Naive thymus-derived CD4-positive, alpha-beta T cell (primary cell): Measurements from ENCODE around the gene FITM1. TPM values are rescaled to one million over a fixed set of nuclear protein-coding genes. Genes with fewer than 3 reads are reported as not detected.

Source experiments
- ATAC-seq: fragments of 150-1000 bp; cut with Tn5 transposase; 2 replicates; pipeline ENCODE4 v1.10.0; 2021; ENCODE audit warnings: mild to moderate bottlenecking, moderate library complexity
- CTCF ChIA-PET: fragments of 350-600 bp; sonication (Branson Sonifier 250); formaldehyde crosslinking; loops from one replicate; lab custom pipeline; 2021; ENCODE audit warnings: antibody characterized with exemption; lab: Charles Lee
- POLR2A ChIA-PET: fragments of 350-600 bp; sonication (Branson Sonifier 250); formaldehyde crosslinking; loops from one replicate; lab custom pipeline; 2021; ENCODE audit warnings: antibody characterized with exemption, inconsistent platforms; lab: Charles Lee
- DNase-seq, 9 donors: peaks; one replicate each; pipeline versions ENCODE4 v3.0.0 to v3.0.0-alpha.2; 2020 to 2022; ENCODE audit warnings: mixed read lengths in 1 of 9
- H3K27ac ChIP-seq: one replicate; pipeline ENCODE4 v1.7.0; 2013; ENCODE audit warnings: mild to moderate bottlenecking, low read depth, low read length, moderate library complexity
- H3K27me3 ChIP-seq, 2 donors: one replicate each; pipeline ENCODE4 v1.7.0; 2013; ENCODE audit warnings: low read length in 2 of 2, mild to moderate bottlenecking in 2 of 2, moderate library complexity in 2 of 2; ENCODE audit not compliant: control insufficient read depth in 2 of 2, insufficient read depth in 2 of 2
- H3K36me3 ChIP-seq, 3 experiments: 1 replicate in 2 of 3; 2 replicates in 1 of 3; pipeline ENCODE4 v1.7.0; 2013; ENCODE audit warnings: low read length in 3 of 3, mild to moderate bottlenecking in 3 of 3, moderate library complexity in 1 of 3; ENCODE audit not compliant: insufficient read depth in 3 of 3, control insufficient read depth in 2 of 3
- H3K4me1 ChIP-seq, 2 donors: one replicate each; pipeline ENCODE4 v1.7.0; 2013; ENCODE audit warnings: low read length in 2 of 2, mild to moderate bottlenecking in 2 of 2, moderate library complexity in 1 of 2; ENCODE audit not compliant: control insufficient read depth in 2 of 2, insufficient read depth in 2 of 2
- H3K4me3 ChIP-seq: 2 replicates; pipeline ENCODE4 v1.7.0; 2013; ENCODE audit warnings: mild to moderate bottlenecking, low read length
- H3K9me3 ChIP-seq, 3 experiments: 1 replicate in 2 of 3; 2 replicates in 1 of 3; pipeline ENCODE4 v1.7.0; 2013; ENCODE audit warnings: low read length in 3 of 3; ENCODE audit not compliant: control insufficient read depth in 2 of 3
- H3K27ac Mint-ChIP-seq, 9 donors: one replicate each; pipeline ENCODE4 v1.8.0; 2020 to 2022; ENCODE audit warnings: mixed read lengths in 9 of 9, mild to moderate bottlenecking in 8 of 9, moderate library complexity in 5 of 9, inconsistent platforms in 2 of 9
- H3K27me3 Mint-ChIP-seq, 5 donors: one replicate each; pipeline ENCODE4 v1.8.0; 2021 to 2022; ENCODE audit warnings: mixed read lengths in 5 of 5, mild to moderate bottlenecking in 1 of 5
- H3K36me3 Mint-ChIP-seq, 5 donors: one replicate each; pipeline ENCODE4 v1.8.0; 2020 to 2022; ENCODE audit warnings: mixed read lengths in 5 of 5, mild to moderate bottlenecking in 3 of 5, inconsistent platforms in 1 of 5
- H3K4me1 Mint-ChIP-seq, 7 donors: one replicate each; pipeline ENCODE4 v1.8.0; 2020 to 2022; ENCODE audit warnings: mixed read lengths in 7 of 7, mild to moderate bottlenecking in 3 of 7, inconsistent platforms in 1 of 7
- H3K4me3 Mint-ChIP-seq, 10 donors: one replicate each; pipeline ENCODE4 v1.8.0; 2020 to 2022; ENCODE audit warnings: mild to moderate bottlenecking in 10 of 10, mixed read lengths in 10 of 10, moderate library complexity in 6 of 10, inconsistent platforms in 2 of 10
- H3K9me3 Mint-ChIP-seq, 11 donors: one replicate each; pipeline ENCODE4 v1.8.0; 2020 to 2022; ENCODE audit warnings: mixed read lengths in 11 of 11, mild to moderate bottlenecking in 4 of 11, inconsistent platforms in 1 of 11, moderate library complexity in 1 of 11
- intact Hi-C, 2 donors: fragments of 100-400 bp; cut with micrococcal nuclease; formaldehyde crosslinking; loops; one replicate each; pipeline ENCODE4 v1.15.1; 2023
- polyA plus RNA-seq, 2 donors: library from polyadenylated mRNA; unstranded; fragments of 300-500 nt; fragmentation: Illumina TruSeq; gene quantifications; one replicate each; pipeline ENCODE4 v1.2.3, GENCODE V29; 2021
- total RNA-seq, 6 experiments: library from RNA in 5 of 6; stranded (reverse) in 5 of 6; gene quantifications; 1 replicate in 5 of 6; 2 replicates in 1 of 6; pipeline ENCODE4 v1.2.3 and lab custom pipeline; 2021 to 2026

The FITM1 gene
- total and polyA plus RNA-seq, 7 experiments from 2014 or later = 0.48 to 4.3 (median 1.8) TPM

- Mint-ChIP-seq H3K27ac (peak within 1 kb of the TSS; percentile 94 to 98 (median 96)), H3K9me3 (no peaks in the 10 kb centered on the region), H3K4me3 (peak within 1 kb of the TSS; percentile 91 to 100 (median 98)), H3K27me3 (no peaks in the 10 kb centered on the region), H3K36me3 (peaks cover 4 to 60% (median 12%) of the 10 kb centered on the region in 5 donors), H3K4me1 (peaks cover 39 to 73% (median 61%) of the 10 kb centered on the region in 7 donors)
- Histone ChIP-seq H3K27me3 (no peaks in the 10 kb centered on the region), H3K4me3 (peak within 1 kb of the TSS; percentile 98), H3K27ac (peak within 1 kb of the TSS; percentile 88), H3K4me1 (peaks cover 35 to 47% of the 10 kb centered on the region in 2 donors), H3K9me3 (no peaks in the 10 kb centered on the region), H3K36me3 (peaks cover 9 to 51% (median 17%) of the 10 kb centered on the region in 3 experiments)
- ATAC-seq = peak; percentile 95
- POLR2A ChIA-PET = interaction anchor here (0.5 to 11.1 kb wide), 22 partner anchors 8 to 592 kb away, joined by 3 to 139 read pairs (median 4); partner anchors contain the start of genes CHMP4A, DCAF11, EMC9 and IRF9
- intact Hi-C loops = loop anchor here (1.0 to 10.0 kb wide), 15 partner anchors 11 to 1052 kb away; partner anchors contain the start of genes BCL2L2 (in 2 of the 2), DCAF11 (in 2 of the 2), GMPR2 (in 2 of the 2) and IPO4 (in 2 of the 2)
- CTCF ChIA-PET = interaction anchor here (0.7 to 4.8 kb wide), 5 partner anchors 14 to 57 kb away, joined by 3 to 36 read pairs (median 8); partner anchors contain the start of genes DCAF11, IRF9 and NRL
- DNase-seq = peak; percentile 88 to 98 (median 96)
These were observed 16.7 kb downstream of the FITM1 start, which contains the start of gene RNF31 for GRCh38 chr14:24146978-24147760. TSS of gene RNF31 (plus strand) at chr14:24147498. CDS start at chr14:24147699, 201 bp downstream.

DNA sequence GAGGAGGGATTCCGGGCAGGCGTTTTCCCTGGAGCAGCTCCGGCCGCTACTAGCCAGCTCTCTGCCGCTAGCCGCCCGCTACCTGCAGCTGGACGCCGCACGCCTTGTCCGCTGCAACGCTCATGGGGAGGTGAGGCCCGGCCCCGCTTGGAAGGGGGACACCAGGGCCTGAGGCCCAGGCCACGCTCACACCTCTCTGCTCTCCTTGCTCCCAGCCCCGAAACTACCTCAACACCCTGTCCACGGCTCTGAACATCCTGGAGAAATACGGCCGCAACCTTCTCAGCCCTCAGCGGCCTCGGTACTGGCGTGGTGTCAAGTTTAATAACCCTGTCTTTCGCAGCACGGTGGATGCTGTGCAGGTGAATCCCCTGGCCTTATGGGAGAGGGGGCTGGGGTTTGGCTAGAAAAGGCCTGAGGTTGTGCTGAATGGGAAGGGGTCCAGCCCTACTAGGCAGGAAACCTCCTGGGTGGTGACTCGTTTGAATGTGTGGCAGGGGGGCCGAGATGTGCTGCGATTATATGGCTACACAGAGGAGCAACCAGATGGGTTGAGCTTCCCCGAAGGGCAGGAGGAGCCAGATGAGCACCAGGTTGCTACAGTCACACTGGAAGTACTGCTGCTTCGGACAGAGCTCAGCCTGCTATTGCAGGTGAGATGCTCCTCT is 17.4 kb downstream of the FITM1 start:
- ChIA-PET CTCF (interaction anchor here (0.6 to 4.8 kb wide), 4 partner anchors 13 to 150 kb away, joined by 3 to 36 read pairs (median 8); partner anchors contain the start of gene IRF9), POLR2A (interaction anchor here (0.6 to 11.1 kb wide), 14 partner anchors 7 to 166 kb away, joined by 3 to 139 read pairs (median 7); partner anchors contain the start of genes CHMP4A, DCAF11, EMC9 and IPO4)
- intact Hi-C loops = loop anchor here (1.0 to 10.0 kb wide), 14 partner anchors 12 to 1053 kb away; partner anchors contain the start of genes BCL2L2 (in 2 of the 2), DCAF11 (in 2 of the 2), GMPR2 (in 2 of the 2) and IRF9 (in 2 of the 2)
- peak overlapping the region; percentile 98 for H3K4me3 ChIP-seq
- ATAC-seq (no peak), DNase-seq (no peak)
- H3K36me3 ChIP-seq = peaks cover 9 to 55% (median 17%) of the 10 kb centered on the region in 3 experiments
- H3K9me3 Mint-ChIP-seq = no peaks in the 10 kb centered on the region
- H3K4me1 Mint-ChIP-seq = peaks cover 38 to 68% (median 58%) of the 10 kb centered on the region in 7 donors
- H3K27me3 ChIP-seq = no peaks in the 10 kb centered on the region
- no peaks in the 10 kb centered on the region for H3K27me3 Mint-ChIP-seq
- H3K27ac Mint-ChIP-seq = peak overlapping the region; percentile 32 to 97 (median 86)
- peak overlapping the region; percentile 87 to 100 (median 95) for H3K4me3 Mint-ChIP-seq
- peaks cover 4 to 59% (median 12%) of the 10 kb centered on the region in 5 donors for H3K36me3 Mint-ChIP-seq
- peaks cover 34 to 45% of the 10 kb centered on the region in 2 donors for H3K4me1 ChIP-seq
- H3K27ac ChIP-seq = peak overlapping the region; percentile 88
- H3K9me3 ChIP-seq = no peaks in the 10 kb centered on the region

GRCh38 chr14:24149302-24149969 is 19.0 kb downstream of the FITM1 start:
- H3K4me3 ChIP-seq = no peak overlapping the region
- no peaks in the 10 kb centered on the region for H3K27me3 ChIP-seq
- ChIA-PET CTCF (interaction anchor here (0.7 to 4.8 kb wide), 2 partner anchors 11 to 35 kb away, joined by 3 to 36 read pairs; partner anchors contain the start of genes DCAF11 and IRF9), POLR2A (interaction anchor here (1.0 to 11.1 kb wide), 8 partner anchors 12 to 93 kb away, joined by 3 to 139 read pairs (median 5); partner anchors contain the start of genes DCAF11, EMC9, IPO4 and IRF9)
- no peaks in the 10 kb centered on the region for H3K9me3 ChIP-seq
- no peak overlapping the region for H3K27ac ChIP-seq
- Mint-ChIP-seq H3K9me3 (no peaks in the 10 kb centered on the region), H3K4me1 (peaks cover 34 to 58% (median 45%) of the 10 kb centered on the region in 7 donors), H3K4me3 (peak overlapping the region; percentile 47 to 100 (median 95)), H3K27ac (peak overlapping the region in 3 of 9 donors; percentile 18 to 55 (median 48)), H3K27me3 (no peaks in the 10 kb centered on the region), H3K36me3 (peaks cover 0 to 48% (median 13%) of the 10 kb centered on the region in 5 donors)
- intact Hi-C loops = loop anchor here (10.0 kb wide), 2 partner anchors 845 to 1055 kb away; partner anchors contain the start of genes BCL2L2 (in 2 of the 2), PPP1R3E (in 2 of the 2), ACIN1 (in 1 of the 2) and C14orf119 (in 1 of the 2)
- ATAC-seq = no peak
- DNase-seq = no peak
- H3K36me3 ChIP-seq = peaks cover 9 to 47% (median 17%) of the 10 kb centered on the region in 3 experiments
- H3K4me1 ChIP-seq = peaks cover 34 to 39% of the 10 kb centered on the region in 2 donors

- H3K36me3 ChIP-seq = peaks cover 12 to 53% (median 21%) of the 10 kb centered on the region in 3 experiments
- Mint-ChIP-seq H3K4me3 (peak overlapping the region in 1 of 10 donors; percentile 50), H3K27me3 (no peaks in the 10 kb centered on the region), H3K9me3 (no peaks in the 10 kb centered on the region), H3K4me1 (peaks cover 29 to 53% (median 41%) of the 10 kb centered on the region in 7 donors), H3K36me3 (peaks cover 0 to 52% (median 17%) of the 10 kb centered on the region in 5 donors), H3K27ac (peak overlapping the region in 3 of 9 donors; percentile 18 to 68 (median 52))
- no peaks in the 10 kb centered on the region for H3K9me3 ChIP-seq
- intact Hi-C loops = no loop called here
- peaks cover 28 to 33% of the 10 kb centered on the region in 2 donors for H3K4me1 ChIP-seq
- no peak for ATAC-seq
- DNase-seq = no peak
- POLR2A ChIA-PET = interaction anchor here (1.0 to 11.1 kb wide), 7 partner anchors 10 to 93 kb away, joined by 3 to 139 read pairs (median 5); partner anchors contain the start of genes EMC9, IPO4, IRF9 and PSME1
- H3K27ac ChIP-seq = no peak overlapping the region
- H3K4me3 ChIP-seq = no peak overlapping the region
- CTCF ChIA-PET = interaction anchor here (0.7 to 4.8 kb wide), 4 partner anchors 10 to 36 kb away, joined by 3 to 36 read pairs (median 8); partner anchors contain the start of genes DCAF11 and IRF9
- no peaks in the 10 kb centered on the region for H3K27me3 ChIP-seq
These were observed 19.6 kb downstream of the FITM1 start for GRCh38 chr14:24150061-24150460.

DNA sequence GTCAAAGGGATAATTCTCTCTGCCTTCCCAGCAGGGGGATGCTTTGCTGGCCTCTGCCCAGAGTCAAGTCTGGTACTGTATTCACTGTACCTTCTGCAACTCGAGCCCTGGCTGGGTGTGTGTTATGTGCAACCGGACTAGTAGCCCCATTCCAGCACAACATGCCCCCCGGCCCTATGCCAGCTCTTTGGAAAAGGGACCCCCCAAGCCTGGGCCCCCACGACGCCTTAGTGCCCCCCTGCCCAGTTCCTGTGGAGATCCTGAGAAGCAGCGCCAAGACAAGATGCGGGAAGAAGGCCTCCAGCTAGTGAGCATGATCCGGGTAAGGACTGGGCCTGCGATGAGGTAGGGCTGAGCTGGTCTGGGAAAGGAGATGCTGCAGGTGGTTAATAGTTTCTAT is 20.1 kb downstream of the FITM1 start:
- H3K27ac Mint-ChIP-seq = peak overlapping the region in 5 of 9 donors; percentile 18 to 68 (median 28)
- peaks cover 23 to 28% of the 10 kb centered on the region in 2 donors for H3K4me1 ChIP-seq
- CTCF ChIA-PET = interaction anchor here (1.0 to 1.6 kb wide), 4 partner anchors 10 to 157 kb away, joined by 3 to 14 read pairs (median 5); no protein-coding TSS in a partner anchor
- H3K4me3 Mint-ChIP-seq = peak overlapping the region in 5 of 10 donors; percentile 20 to 56 (median 50)
- DNase-seq (no peak), ATAC-seq (no peak)
- H3K4me3 ChIP-seq = no peak overlapping the region
- H3K27ac ChIP-seq = no peak overlapping the region
- POLR2A ChIA-PET = interaction anchor here (0.5 to 11.1 kb wide), 11 partner anchors 10 to 119 kb away, joined by 3 to 139 read pairs (median 5); partner anchors contain the start of genes EMC9, IPO4, IRF9 and PSME1
- no peaks in the 10 kb centered on the region for H3K9me3 ChIP-seq
- H3K4me1 Mint-ChIP-seq = peaks cover 24 to 48% (median 36%) of the 10 kb centered on the region in 7 donors
- no peaks in the 10 kb centered on the region for H3K27me3 Mint-ChIP-seq
- intact Hi-C loops = no loop called here
- H3K36me3 Mint-ChIP-seq = peaks cover 0 to 50% (median 19%) of the 10 kb centered on the region in 5 donors
- H3K9me3 Mint-ChIP-seq = no peaks in the 10 kb centered on the region
- peaks cover 17 to 58% (median 26%) of the 10 kb centered on the region in 3 experiments for H3K36me3 ChIP-seq
- no peaks in the 10 kb centered on the region for H3K27me3 ChIP-seq
